ENCODE results near the gene TMEM151B.

GRCh38 chr6:44333942-44334341 lies 63.7 kb downstream of the TMEM151B start:
- TF ChIP-seq CTCF (IDR thresholded peaks at IDR 0.05 in 2 of 3, conservative IDR thresholded peaks at IDR 0.05 in 1 of 3; ENCODE audit: control insufficient read depth in 2 of 3, extremely low read depth in 1 of 3, insufficient read depth in 1 of 3, low read depth in 3 of 3, low read length in 3 of 3) (no peak), EP300 (IDR thresholded peaks at IDR 0.05; ENCODE audit: borderline replicate concordance in 1 of 2, control insufficient read depth in 1 of 2, low read depth in 2 of 2, low read length in 2 of 2) (no peak), ZZZ3 (IDR thresholded peaks at IDR 0.05; ENCODE audit: control insufficient read depth, insufficient read length, low read depth) (no peak), RBBP5 (conservative IDR thresholded peaks at IDR 0.05) (no peak), ETV6 (conservative IDR thresholded peaks at IDR 0.05 in 1 of 2, IDR thresholded peaks at IDR 0.05 in 1 of 2; ENCODE audit: borderline replicate concordance in 1 of 2, low read depth in 1 of 2) (no peak), BMI1 (IDR thresholded peaks at IDR 0.05; ENCODE audit: borderline replicate concordance) (no peak), YY1 (IDR thresholded peaks at IDR 0.05; ENCODE audit: low read depth, low read length) (no peak), STAT1 (conservative IDR thresholded peaks at IDR 0.05) (no peak), FOXK2 (IDR thresholded peaks at IDR 0.05) (no peak), CHD1 (IDR thresholded peaks at IDR 0.05; ENCODE audit: low read depth, low read length) (no peak), ZNF592 (IDR thresholded peaks at IDR 0.05) (no peak), SMARCA5 (IDR thresholded peaks at IDR 0.05) (no peak)

Measured in GM12878 (cell line).